HepG2 (cell line): ENCODE results near the gene NYNRIN. TPM values are rescaled to one million over a fixed set of nuclear protein-coding genes. Genes with fewer than 3 reads are reported as not detected.

Source experiments
- ARNT ChIP-seq: fragments of 450-650 bp; IDR thresholded peaks from 2 replicates; pipeline ENCODE4 v1.6.1; 2017
- ELF3 ChIP-seq: IDR thresholded peaks from 2 replicates; pipeline ENCODE4 v1.6.1; 2016; ENCODE audit warnings: missing genetic modification reagents, missing compliant biosample characterization
- GZF1 ChIP-seq: sonication (generic); formaldehyde crosslinking; IDR thresholded peaks from 2 replicates; pipeline ENCODE4 v1.5.1; 2020; ENCODE audit warnings: mild to moderate bottlenecking, missing genetic modification reagents
- IRF2 ChIP-seq: IDR thresholded peaks from 2 replicates; pipeline ENCODE4 v1.6.1; 2018; ENCODE audit warnings: missing genetic modification reagents, missing compliant biosample characterization
- MTF1 ChIP-seq: sonication (generic); formaldehyde crosslinking; IDR thresholded peaks from 2 replicates; pipeline ENCODE4 v1.5.0; 2020; ENCODE audit warnings: missing genetic modification reagents
- NFE2L1 ChIP-seq: sonication (generic); formaldehyde crosslinking; IDR thresholded peaks from 2 replicates; pipeline ENCODE4 v1.4.0; 2020; ENCODE audit warnings: missing genetic modification reagents, mild to moderate bottlenecking, borderline replicate concordance
- PHF5A ChIP-seq: IDR thresholded peaks from one replicate; pipeline ENCODE4 v1.6.1; 2018; ENCODE audit warnings: low read depth, missing genetic modification reagents; ENCODE audit not compliant: unreplicated experiment
- SRF ChIP-seq: IDR thresholded peaks from 2 replicates; pipeline ENCODE4 v1.6.1; 2011; ENCODE audit warnings: mild to moderate bottlenecking, low read depth, low read length, moderate library complexity
- TAF15 ChIP-seq: fragments of 200-400 bp; formaldehyde crosslinking; IDR thresholded peaks from one replicate; pipeline ENCODE4 v1.6.1; 2018; ENCODE audit warnings: mild to moderate bottlenecking, low read depth, low read length; ENCODE audit not compliant: poor library complexity, severe bottlenecking
- ZBTB38 ChIP-seq: sonication (generic); formaldehyde crosslinking; IDR thresholded peaks from 2 replicates; pipeline ENCODE4 v1.5.1; 2020; ENCODE audit warnings: mild to moderate bottlenecking, missing genetic modification reagents
- ZNF292 ChIP-seq: sonication (generic); formaldehyde crosslinking; IDR thresholded peaks from 2 replicates; pipeline ENCODE4 v1.8.1; 2022; ENCODE audit warnings: mild to moderate bottlenecking, low read depth, missing genetic modification reagents, borderline replicate concordance
- ZNF34 ChIP-seq: sonication (generic); formaldehyde crosslinking; IDR thresholded peaks from 2 replicates; pipeline ENCODE4 v1.4.0; 2020; ENCODE audit warnings: mild to moderate bottlenecking, missing genetic modification reagents, borderline replicate concordance
- ZNF383 ChIP-seq: sonication (generic); formaldehyde crosslinking; IDR thresholded peaks from 2 replicates; pipeline ENCODE4 v1.4.0; 2020; ENCODE audit warnings: missing genetic modification reagents, mild to moderate bottlenecking, borderline replicate concordance
- ZNF431 ChIP-seq: sonication (generic); formaldehyde crosslinking; IDR thresholded peaks from 2 replicates; pipeline ENCODE4 v1.9.0; 2022; ENCODE audit warnings: missing genetic modification reagents, low read depth, mild to moderate bottlenecking, borderline replicate concordance
- ZNF652 ChIP-seq: IDR thresholded peaks from 2 replicates; pipeline ENCODE4 v1.6.1; 2016; ENCODE audit warnings: low read depth, borderline replicate concordance
- ZNF720 ChIP-seq: sonication (generic); formaldehyde crosslinking; IDR thresholded peaks from 2 replicates; pipeline ENCODE4 v1.4.0; 2020; ENCODE audit warnings: missing genetic modification reagents
- ZNF761 ChIP-seq: sonication (generic); formaldehyde crosslinking; conservative IDR thresholded peaks from 2 replicates; pipeline ENCODE4 v1.4.0; 2020; ENCODE audit warnings: mild to moderate bottlenecking, missing genetic modification reagents
- ZSCAN21 ChIP-seq: sonication (generic); formaldehyde crosslinking; IDR thresholded peaks from 2 replicates; pipeline ENCODE4 v1.8.0; 2022; ENCODE audit warnings: mild to moderate bottlenecking, missing genetic modification reagents, moderate library complexity, borderline replicate concordance
- polyA plus RNA-seq, 8 experiments: library from polyadenylated mRNA; depleted of rRNA in 3 of 8; stranded (reverse) in 7 of 8; unstranded in 1 of 8; fragments of >200 nt; fragmentation: Illumina TruSeq in 4 of 8; extraction: Trizol in 4 of 8; gene quantifications; 2 replicates each; pipeline versions ENCODE4 v1.2.1 to v1.2.3, GENCODE V29; 2011 to 2016; ENCODE audit warnings: low read depth in 4 of 8, missing spikeins in 1 of 8, mixed read lengths in 1 of 8; ENCODE audit not compliant: insufficient read depth in 1 of 8
- total RNA-seq, 5 experiments: library from RNA; depleted of rRNA; stranded (reverse); fragments of >200 nt; fragmentation: Illumina TruSeq; extraction: Trizol; gene quantifications; 2 replicates each; pipeline ENCODE4 v1.2.3, GENCODE V29; 2016; ENCODE audit warnings: low read depth in 1 of 5
- TF ChIP-seq, protein P1 (sequence below): IDR thresholded peaks from 2 replicates; pipeline ENCODE4 v1.6.1; 2016; ENCODE audit warnings: missing compliant biosample characterization, missing genetic modification reagents, borderline replicate concordance
- TF ChIP-seq, protein P2 (sequence below): sonication (generic); formaldehyde crosslinking; IDR thresholded peaks from 2 replicates; pipeline ENCODE4 v1.4.0; 2020; ENCODE audit warnings: missing genetic modification reagents, low read depth, mild to moderate bottlenecking, borderline replicate concordance
- TF ChIP-seq, protein P3 (sequence below): sonication (generic); formaldehyde crosslinking; IDR thresholded peaks from 2 replicates; pipeline ENCODE4 v1.5.0; 2020; ENCODE audit warnings: missing genetic modification reagents
- TF ChIP-seq, protein P4 (sequence below): sonication (generic); formaldehyde crosslinking; IDR thresholded peaks from 2 replicates; pipeline ENCODE4 v1.5.1; 2020; ENCODE audit warnings: mild to moderate bottlenecking, missing genetic modification reagents

NYNRIN gene
- total and polyA plus RNA-seq, 2 of the 13 experiments (the other 11 are each of a cell fraction or from before 2014, with no cell fraction given), result 0.63 to 1.1 TPM

DNA sequence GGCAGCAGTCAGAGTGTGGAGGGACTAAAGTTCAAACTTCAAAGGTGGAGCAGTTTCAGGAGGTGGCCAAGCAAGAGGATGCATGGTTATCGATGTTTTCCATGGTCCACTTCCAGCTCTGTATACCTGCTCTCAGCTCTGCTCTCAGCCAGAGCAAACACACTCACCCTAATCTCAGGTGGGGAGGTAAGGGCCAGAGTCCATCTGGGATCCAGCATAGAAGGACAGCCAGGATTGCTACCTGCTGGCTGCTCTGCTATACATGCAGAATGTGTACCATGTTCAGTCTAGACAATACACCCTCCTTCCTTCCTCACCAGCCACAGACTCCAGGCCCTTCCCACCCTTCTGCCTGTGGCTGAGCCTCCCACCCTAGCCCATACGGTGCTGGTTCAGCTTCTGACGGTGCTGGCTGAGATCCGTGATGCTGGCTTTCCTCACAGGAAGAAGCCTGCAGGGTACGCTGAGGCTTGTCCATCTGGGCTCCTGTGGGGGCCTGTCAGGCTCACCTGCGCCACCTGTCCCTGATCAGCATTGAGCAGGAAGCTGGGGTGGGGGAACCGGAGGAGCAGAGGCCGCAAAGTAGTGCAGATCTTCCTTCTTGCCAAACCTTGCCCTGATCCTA lies 28.2 kb downstream of the NYNRIN start (continued):
- TF ChIP-seq, protein P1, sequence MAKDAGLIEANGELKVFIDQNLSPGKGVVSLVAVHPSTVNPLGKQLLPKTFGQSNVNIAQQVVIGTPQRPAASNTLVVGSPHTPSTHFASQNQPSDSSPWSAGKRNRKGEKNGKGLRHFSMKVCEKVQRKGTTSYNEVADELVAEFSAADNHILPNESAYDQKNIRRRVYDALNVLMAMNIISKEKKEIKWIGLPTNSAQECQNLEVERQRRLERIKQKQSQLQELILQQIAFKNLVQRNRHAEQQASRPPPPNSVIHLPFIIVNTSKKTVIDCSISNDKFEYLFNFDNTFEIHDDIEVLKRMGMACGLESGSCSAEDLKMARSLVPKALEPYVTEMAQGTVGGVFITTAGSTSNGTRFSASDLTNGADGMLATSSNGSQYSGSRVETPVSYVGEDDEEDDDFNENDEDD (CRISPR knock-in tag), result no peak; the same call in 1 of the 2 replicates
- peak; percentile 26; the same call in 1 of the 2 replicates for TF ChIP-seq ZNF652 (CRISPR knock-in tag)
- TF ChIP-seq, protein P2, sequence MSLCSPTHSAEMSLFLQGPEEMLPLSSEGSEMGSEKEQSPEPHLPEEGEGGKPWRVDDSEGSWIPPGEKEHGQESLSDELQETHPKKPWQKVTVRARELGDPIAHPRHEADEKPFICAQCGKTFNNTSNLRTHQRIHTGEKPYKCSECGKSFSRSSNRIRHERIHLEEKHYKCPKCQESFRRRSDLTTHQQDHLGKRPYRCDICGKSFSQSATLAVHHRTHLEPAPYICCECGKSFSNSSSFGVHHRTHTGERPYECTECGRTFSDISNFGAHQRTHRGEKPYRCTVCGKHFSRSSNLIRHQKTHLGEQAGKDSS (CRISPR knock-in tag), result peak; percentile 71; the same call in 1 of the 2 replicates
- 0 out of 2 replicates have a peak, but pooled peaks have one; percentile 26 for TF ChIP-seq ZNF383 (CRISPR knock-in tag)
- TF ChIP-seq TAF15, result no peak
- TF ChIP-seq MTF1 (CRISPR knock-in tag), result no peak
- TF ChIP-seq, protein P3, sequence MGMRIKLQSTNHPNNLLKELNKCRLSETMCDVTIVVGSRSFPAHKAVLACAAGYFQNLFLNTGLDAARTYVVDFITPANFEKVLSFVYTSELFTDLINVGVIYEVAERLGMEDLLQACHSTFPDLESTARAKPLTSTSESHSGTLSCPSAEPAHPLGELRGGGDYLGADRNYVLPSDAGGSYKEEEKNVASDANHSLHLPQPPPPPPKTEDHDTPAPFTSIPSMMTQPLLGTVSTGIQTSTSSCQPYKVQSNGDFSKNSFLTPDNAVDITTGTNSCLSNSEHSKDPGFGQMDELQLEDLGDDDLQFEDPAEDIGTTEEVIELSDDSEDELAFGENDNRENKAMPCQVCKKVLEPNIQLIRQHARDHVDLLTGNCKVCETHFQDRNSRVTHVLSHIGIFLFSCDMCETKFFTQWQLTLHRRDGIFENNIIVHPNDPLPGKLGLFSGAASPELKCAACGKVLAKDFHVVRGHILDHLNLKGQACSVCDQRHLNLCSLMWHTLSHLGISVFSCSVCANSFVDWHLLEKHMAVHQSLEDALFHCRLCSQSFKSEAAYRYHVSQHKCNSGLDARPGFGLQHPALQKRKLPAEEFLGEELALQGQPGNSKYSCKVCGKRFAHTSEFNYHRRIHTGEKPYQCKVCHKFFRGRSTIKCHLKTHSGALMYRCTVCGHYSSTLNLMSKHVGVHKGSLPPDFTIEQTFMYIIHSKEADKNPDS (CRISPR knock-in tag), result 0 out of 2 replicates have a peak, but pooled peaks have one; percentile 13
- peak; percentile 56; the same call in 1 of the 2 replicates for TF ChIP-seq ZNF761 (CRISPR knock-in tag)
- TF ChIP-seq ZSCAN21 (CRISPR knock-in tag), result no peak
- TF ChIP-seq IRF2 (CRISPR knock-in tag), result 0 out of 2 replicates have a peak, but pooled peaks have one; percentile 71
- TF ChIP-seq PHF5A (CRISPR knock-in tag), result peak; percentile 86
- peak; percentile 87; the same call in 1 of the 2 replicates for TF ChIP-seq GZF1 (CRISPR knock-in tag)
- TF ChIP-seq ZNF292 (CRISPR knock-in tag), result peak; percentile 99
- TF ChIP-seq SRF, result peak; percentile 56; the same call in 1 of the 2 replicates
- TF ChIP-seq ELF3 (CRISPR knock-in tag), result peak; percentile 70
- TF ChIP-seq ZNF34 (CRISPR knock-in tag), result peak; percentile 92; the same call in 1 of the 2 replicates
- no peak for TF ChIP-seq ZNF431 (CRISPR knock-in tag)
- TF ChIP-seq NFE2L1 (CRISPR knock-in tag), result 0 out of 2 replicates have a peak, but pooled peaks have one; percentile 36
- TF ChIP-seq ZBTB38 (CRISPR knock-in tag), result peak; percentile 65; the same call in 1 of the 2 replicates
- TF ChIP-seq, protein P4, sequence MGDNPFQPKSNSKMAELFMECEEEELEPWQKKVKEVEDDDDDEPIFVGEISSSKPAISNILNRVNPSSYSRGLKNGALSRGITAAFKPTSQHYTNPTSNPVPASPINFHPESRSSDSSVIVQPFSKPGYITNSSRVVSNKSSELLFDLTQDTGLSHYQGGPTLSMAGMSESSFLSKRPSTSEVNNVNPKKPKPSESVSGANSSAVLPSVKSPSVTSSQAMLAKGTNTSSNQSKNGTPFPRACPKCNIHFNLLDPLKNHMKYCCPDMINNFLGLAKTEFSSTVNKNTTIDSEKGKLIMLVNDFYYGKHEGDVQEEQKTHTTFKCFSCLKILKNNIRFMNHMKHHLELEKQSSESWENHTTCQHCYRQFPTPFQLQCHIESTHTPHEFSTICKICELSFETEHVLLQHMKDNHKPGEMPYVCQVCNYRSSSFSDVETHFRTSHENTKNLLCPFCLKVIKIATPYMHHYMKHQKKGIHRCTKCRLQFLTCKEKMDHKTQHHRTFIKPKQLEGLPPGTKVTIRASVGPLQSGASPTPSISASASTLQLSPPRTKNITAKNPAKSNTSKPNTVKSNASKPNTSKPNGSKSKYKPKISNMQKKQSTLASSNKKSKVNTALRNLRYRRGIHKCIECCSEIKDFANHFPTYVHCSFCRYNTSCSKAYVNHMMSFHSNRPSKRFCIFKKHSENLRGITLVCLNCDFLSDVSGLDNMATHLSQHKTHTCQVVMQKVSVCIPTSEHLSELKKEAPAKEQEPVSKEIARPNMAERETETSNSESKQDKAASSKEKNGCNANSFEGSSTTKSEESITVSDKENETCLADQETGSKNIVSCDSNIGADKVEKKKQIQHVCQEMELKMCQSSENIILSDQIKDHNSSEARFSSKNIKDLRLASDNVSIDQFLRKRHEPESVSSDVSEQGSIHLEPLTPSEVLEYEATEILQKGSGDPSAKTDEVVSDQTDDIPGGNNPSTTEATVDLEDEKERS (CRISPR knock-in tag), result peak; percentile 57; the same call in 1 of the 2 replicates
- no peak for TF ChIP-seq ARNT
- TF ChIP-seq ZNF720 (CRISPR knock-in tag), result no peak
